Measurements from ENCODE around the gene AGBL3.

AGBL3 gene

DNA sequence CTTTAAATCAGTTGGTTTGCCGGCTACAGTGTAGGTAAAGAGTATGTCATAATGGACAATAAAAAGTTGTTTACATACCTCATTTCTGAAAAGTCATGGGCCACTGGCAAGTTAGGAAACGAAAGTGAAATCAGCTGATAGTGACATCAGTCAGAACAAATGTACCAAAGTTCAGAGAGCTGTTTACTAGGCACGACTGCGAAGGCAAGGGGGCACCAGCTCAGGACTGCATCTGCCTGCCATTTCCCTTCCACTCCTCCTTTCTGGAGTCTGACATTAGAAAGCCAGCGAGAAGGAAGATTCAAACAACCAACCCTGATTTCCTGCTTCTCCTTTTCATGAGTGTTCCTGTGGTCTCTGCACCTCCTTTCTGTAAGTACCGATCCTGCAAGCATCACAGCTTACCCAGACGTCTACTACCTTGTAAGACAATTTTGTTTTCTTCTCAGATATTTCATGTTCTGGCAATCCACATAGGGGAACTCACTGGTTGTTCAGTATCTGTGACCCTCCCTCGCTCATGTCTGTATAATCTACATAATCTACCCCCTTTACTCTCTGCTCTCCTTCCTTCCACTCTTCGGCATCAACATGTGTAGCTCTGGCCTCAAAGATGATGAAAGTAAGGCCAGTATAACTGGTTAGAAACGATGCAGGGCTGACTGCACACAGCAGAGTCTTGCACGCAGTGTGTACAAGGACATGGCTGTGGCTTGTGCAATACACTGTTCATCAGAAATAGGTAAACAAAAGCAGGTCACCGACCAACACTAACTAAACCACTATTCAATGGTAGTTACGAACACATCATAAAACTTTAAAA lies 161.8 kb downstream of the AGBL3 start, which contains the start of gene TMEM140:
Gene TMEM140 (plus strand): TSS at position 174 of the 823 bp plus-strand sequence. CDS start 16,370 bp downstream, outside the sequence.
- no peak for DNase-seq (ENCODE audit: low read depth in 2 of 2)

- DNase-seq (ENCODE audit: low read depth in 2 of 2), result no peak
These were observed 163.9 kb downstream of the AGBL3 start for GRCh38 chr7:135150072-135150782.

GRCh38 chr7:135151132-135151531 lies 164.8 kb downstream of the AGBL3 start:
- DNase-seq (ENCODE audit: low read depth in 2 of 2), result no peak

- DNase-seq (ENCODE audit: low read depth in 2 of 2), result no peak
These were observed 165.2 kb downstream of the AGBL3 start for GRCh38 chr7:135151533-135151932.

- DNase-seq (ENCODE audit: low read depth in 2 of 2), result no peak
These were observed 166.1 kb downstream of the AGBL3 start for GRCh38 chr7:135152442-135152841.

DNA sequence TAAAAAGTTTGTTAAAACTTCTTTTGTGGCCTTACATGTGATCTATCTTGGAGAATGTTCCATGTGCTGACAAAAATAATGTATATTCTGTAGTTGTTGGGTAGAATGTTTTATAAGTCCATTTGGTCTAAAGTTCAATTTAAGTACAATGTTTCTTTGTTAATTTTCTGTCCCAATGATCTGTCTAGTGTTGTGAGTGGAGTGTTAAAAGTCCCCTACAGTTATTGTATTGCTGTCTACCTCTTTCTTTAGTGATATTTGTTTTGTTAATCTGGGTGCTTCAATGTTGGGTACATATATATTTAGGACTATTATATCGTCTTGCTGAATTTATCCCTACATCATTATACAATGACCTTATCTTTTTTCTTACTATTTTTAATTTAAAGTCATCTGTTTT lies 168.4 kb downstream of the AGBL3 start:
- DNase-seq (ENCODE audit: low read depth in 2 of 2), result no peak

GRCh38 chr7:135156290-135156689 lies 170.0 kb downstream of the AGBL3 start:
- DNase-seq (ENCODE audit: low read depth in 2 of 2), result no peak

DNA sequence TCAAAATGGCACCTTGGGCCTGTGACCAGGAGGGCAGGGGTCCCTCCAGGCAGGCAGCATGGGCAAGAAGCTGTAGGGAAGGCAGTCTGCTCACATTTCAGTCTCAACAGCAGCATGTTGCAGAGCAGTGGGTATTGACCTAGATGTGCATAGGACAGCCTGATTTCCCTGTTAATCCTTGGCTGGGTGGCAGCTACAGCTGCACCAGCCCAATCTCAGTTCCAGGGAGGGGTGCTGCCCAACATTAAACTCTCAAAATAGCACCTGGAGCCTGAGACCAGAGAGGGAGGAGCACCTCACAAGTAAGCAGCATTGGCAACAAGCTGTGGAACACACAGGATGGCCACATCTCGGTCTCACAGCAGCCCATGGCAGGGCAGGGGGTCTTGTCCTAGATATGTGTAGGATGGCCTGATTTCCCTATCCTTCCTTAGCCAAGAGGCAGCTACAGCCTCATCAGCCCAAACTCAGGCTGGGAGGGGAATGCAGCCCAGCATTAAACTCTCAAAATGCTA lies 171.9 kb downstream of the AGBL3 start:
- DNase-seq (ENCODE audit: low read depth in 2 of 2), result no peak

- DNase-seq (ENCODE audit: low read depth in 2 of 2), result no peak
These were observed 172.6 kb downstream of the AGBL3 start for GRCh38 chr7:135158874-135159273.

DNA sequence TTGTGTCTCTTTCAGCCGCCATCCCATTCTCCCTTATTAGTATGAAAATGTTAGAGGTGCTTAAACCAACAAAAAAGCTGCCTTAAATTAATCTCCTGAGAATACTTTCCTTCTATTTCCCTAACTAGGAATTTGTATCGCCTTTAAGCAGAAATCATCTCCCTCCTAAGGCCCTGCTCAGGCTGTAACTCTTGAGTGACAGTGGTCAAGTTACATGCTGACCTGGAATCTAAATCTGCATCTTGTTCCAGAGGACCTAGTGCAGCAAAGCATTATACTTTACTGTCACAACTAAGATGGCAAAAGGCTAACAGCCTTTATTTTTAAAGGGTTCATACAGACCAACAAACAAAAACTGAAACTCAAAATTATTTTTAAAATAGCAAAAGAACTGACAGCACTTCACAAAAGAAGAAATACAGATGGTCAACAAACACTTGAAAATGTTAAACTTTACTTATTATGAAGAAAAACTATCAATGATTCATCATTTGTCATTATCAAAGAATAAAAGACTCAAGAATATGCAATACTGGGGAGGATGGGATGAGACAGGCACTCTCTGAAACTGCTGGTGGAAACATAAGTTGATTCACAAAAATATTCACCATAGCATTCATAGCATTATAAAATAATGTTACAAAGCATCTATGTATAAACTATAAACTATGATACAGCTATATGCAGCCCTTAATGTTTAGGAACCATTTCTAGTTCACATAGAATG lies 173.2 kb downstream of the AGBL3 start:
- DNase-seq (ENCODE audit: low read depth in 2 of 2), result no peak

DNA sequence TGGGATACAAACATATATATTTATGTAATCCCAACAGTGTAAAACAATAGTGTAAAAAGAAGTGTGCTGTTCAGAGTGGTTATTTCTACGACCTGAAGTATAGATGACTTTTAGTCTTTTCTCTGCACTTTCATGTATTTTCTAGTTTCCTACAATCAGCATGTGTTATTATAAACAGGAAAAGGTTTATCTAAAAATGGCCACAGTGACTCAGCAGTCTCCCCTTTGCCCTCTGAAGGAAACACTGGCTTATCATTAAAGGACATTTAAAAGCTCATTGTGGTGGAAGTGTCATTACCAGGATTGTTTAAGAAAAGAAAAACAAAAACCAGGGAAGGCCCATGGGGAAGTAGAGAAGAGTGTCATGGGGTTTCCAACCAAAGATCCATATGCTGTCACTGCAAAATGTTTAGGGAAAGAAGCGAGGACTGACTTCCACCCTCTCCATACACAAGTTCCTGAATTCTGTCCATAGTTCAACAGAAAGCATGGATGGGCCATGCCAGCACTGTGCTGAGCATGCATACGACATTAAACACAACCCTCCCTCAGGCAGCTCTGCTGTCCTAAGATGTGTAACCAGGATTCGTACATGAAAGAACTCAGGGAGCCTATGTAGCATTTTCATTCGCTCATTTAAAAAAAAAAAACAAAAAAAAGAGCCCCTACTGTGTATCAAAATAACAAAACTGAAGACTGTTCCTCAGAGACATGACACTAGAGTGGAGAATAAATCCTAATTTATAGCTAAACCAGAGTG lies 174.0 kb downstream of the AGBL3 start:
- DNase-seq (ENCODE audit: low read depth in 2 of 2), result no peak

GRCh38 chr7:135160858-135161653 lies 174.7 kb downstream of the AGBL3 start:
- DNase-seq (ENCODE audit: low read depth in 2 of 2), result no peak

DNA sequence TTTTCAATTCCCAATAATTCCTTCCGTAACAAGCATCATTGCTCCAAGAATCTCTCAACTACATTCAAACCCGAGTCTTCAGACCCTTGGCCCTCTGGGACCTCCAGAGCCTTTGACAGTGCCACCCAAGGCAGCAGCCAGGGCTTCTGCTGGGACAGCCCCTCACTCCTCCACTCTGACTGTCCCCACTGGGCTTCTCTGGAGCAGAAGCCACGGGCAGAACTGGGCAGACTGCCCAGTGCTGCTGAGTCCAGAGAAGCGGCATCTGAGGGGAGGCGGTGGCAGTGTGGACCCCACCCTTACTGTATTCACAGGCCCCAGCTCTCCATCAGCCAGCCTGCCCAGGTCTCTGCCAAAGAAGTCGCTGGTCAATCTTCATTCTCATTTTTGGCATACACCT lies 175.4 kb downstream of the AGBL3 start:
- DNase-seq (ENCODE audit: low read depth in 2 of 2), result no peak

GRCh38 chr7:135162382-135163001 lies 176.2 kb downstream of the AGBL3 start:
- DNase-seq (ENCODE audit: low read depth in 2 of 2), result no peak

DNA sequence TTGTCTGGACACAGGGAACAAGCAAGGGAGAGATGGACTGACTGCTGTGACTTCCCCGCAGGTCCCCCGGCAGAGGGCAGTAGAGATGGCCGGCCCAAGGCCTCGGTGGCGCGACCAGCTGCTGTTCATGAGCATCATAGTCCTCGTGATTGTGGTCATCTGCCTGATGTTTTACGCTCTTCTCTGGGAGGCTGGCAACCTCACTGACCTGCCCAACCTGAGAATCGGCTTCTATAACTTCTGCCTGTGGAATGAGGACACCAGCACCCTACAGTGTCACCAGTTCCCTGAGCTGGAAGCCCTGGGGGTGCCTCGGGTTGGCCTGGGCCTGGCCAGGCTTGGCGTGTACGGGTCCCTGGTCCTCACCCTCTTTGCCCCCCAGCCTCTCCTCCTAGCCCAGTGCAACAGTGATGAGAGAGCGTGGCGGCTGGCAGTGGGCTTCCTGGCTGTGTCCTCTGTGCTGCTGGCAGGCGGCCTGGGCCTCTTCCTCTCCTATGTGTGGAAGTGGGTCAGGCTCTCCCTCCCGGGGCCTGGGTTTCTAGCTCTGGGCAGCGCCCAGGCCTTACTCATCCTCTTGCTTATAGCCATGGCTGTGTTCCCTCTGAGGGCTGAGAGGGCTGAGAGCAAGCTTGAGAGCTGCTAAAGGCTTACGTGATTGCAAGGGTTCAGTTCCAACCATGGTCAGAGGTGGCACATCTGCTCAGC lies 178.2 kb downstream of the AGBL3 start:
- no peak for DNase-seq (ENCODE audit: low read depth in 2 of 2)

DNA sequence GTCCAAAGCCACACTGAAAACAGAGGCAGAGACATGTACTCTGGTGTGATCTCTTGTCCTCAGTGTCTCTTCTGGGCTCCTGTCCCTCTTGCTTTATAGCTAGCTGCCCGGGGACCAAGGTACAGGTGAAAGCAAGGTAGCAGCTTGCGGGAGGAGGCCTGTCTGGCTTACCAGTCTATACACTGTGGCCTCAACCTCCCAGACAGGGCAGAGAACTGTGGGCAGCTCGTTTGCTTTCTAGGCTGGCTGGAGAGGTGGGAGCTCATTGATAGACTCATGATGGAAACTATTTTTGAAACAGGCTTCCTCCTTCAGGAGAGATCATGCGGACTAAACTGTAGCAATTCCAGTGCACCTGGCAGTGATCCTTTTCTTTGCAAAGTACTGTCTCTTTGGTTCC lies 179.6 kb downstream of the AGBL3 start:
- no peak for DNase-seq (ENCODE audit: low read depth in 2 of 2)

DNA sequence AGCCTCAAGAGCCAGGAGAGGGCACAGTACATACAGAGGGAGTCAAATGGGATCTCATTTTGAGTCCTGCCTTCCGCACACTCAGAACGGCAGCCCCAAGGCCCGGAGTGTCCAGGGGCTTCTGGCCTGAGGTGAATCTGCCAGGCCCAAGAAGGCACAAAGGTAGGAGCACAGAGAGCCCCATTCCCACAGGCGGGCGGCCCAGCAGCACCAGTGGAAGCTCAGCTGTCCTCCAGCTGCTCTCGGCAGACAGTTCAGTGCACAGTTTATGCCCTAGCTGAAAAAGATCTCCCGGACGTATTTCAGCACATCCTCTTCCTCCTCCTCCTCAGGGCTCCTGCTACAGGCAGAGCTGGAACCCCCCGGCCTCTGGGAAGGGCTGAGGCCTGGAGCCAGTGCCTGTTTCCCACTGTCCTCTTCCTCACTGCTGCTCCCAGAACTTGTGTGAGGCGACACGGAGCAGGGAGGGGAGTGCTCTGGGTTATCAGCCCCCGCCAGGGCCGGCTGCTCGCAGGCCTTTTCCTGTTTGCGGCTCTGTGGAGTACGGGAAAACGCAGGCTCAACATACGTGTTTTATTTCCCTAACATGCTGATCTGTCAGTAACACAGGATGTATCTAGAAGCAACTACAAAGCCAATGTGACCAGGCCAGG lies 180.2 kb downstream of the AGBL3 start:
- DNase-seq (ENCODE audit: low read depth in 2 of 2), result no peak

DNA sequence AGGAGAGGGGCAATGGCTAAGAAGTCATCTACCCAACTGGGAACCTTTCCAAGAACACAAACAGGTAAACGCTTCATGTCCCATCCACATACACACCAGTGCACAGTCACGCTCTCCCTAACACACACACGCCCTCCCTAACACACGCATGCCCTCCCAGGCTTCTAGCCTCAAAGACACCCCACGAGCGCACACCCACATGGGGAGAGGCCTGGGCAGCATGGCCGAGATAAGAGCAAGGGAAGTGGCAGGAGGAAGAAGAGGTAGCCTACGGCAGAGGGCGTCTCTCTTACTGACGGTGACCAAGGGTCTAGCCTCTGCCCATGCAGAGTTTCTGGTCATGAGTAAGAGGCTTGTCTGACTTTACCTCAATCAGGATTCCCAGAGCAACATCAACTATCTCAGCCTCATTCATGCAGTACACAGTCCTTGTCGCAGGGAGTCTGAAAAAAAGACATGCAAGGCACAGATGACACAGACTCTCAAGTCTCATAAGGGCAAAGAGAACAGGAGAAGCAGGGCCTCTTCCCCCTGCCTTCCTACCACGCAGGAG lies 181.1 kb downstream of the AGBL3 start:
- DNase-seq (ENCODE audit: low read depth in 2 of 2), result no peak

DNA sequence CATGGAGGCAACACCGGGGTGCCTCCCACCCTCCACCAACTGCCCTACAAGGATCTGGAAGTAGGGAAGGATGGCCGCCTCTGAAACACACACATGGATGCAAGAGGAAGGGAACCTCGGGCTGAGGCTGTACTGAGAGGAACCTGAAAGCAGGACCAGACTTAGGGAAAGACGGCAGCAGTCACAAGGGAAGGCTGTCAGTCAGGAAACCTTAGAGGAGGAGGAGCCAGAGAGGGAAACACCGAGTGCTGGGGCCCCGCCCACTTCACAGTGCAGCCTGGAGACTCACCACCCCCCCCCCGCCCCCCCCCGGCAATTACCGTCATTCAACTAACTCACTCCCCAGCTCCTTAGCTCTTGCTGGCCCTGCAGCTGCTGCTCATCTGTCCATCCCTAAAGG lies 181.7 kb downstream of the AGBL3 start:
- DNase-seq (ENCODE audit: low read depth in 2 of 2), result no peak
